Neural cell (in vitro differentiated cells): ENCODE data around the gene SLC29A2. TPM values are rescaled to one million over a fixed set of nuclear protein-coding genes. Genes with fewer than 3 reads are reported as not detected.

Experiments used
- H2AFZ ChIP-seq: fragments of 200-600, 300-800 bp; sonication (generic), shearing (Covaris generic); 2 replicates; pipeline ENCODE4 v1.6.0; 2014; ENCODE audit warnings: low read depth, mild to moderate bottlenecking, antibody characterized with exemption, low read length, moderate library complexity
- H3F3A ChIP-seq: fragments of 200-600 bp; shearing (Covaris generic); 2 replicates; pipeline ENCODE4 v1.6.1; 2016; ENCODE audit warnings: mild to moderate bottlenecking, moderate library complexity, mixed read lengths, antibody characterized with exemption, low read length; ENCODE audit not compliant: insufficient read depth, poor library complexity, severe bottlenecking
- H3K27ac ChIP-seq: fragments of 200-600, 300-800 bp; sonication (generic), shearing (Covaris generic); 2 replicates; pipeline ENCODE4 v1.5.1; 2014; ENCODE audit warnings: mild to moderate bottlenecking, low read length, moderate library complexity
- H3K27me3 ChIP-seq: fragments of 300-800, 200-600 bp; sonication (generic), shearing (Covaris generic); 2 replicates; pipeline ENCODE4 v1.6.0; 2014; ENCODE audit warnings: mild to moderate bottlenecking, low read depth, low read length, moderate library complexity; ENCODE audit not compliant: insufficient read depth
- H3K36me3 ChIP-seq: fragments of 300-800, 200-600 bp; sonication (generic), shearing (Covaris generic); 2 replicates; pipeline ENCODE4 v1.5.1; 2014; ENCODE audit warnings: mild to moderate bottlenecking, antibody characterized with exemption, low read length, moderate library complexity; ENCODE audit not compliant: insufficient read depth
- H3K4me2 ChIP-seq: fragments of 300-800, 200-600 bp; sonication (generic), shearing (Covaris generic); 2 replicates; pipeline ENCODE4 v1.6.0; 2014; ENCODE audit warnings: mild to moderate bottlenecking, low read length
- H3K4me3 ChIP-seq: fragments of 300-800, 200-600 bp; sonication (generic), shearing (Covaris generic); 2 replicates; pipeline ENCODE4 v1.5.1; 2014; ENCODE audit warnings: mild to moderate bottlenecking, low read length, moderate library complexity
- H3K79me2 ChIP-seq: fragments of 200-600 bp; shearing (Covaris generic); replicated peaks from 2 replicates; pipeline ENCODE4 v1.6.0; 2014; ENCODE audit warnings: mild to moderate bottlenecking, low read length, moderate library complexity; ENCODE audit not compliant: insufficient read depth
- H3K9ac ChIP-seq: fragments of 300-800, 200-600 bp; sonication (generic), shearing (Covaris generic); 2 replicates; pipeline ENCODE4 v1.6.1; 2016; ENCODE audit warnings: mild to moderate bottlenecking, low read length, mixed read lengths
- H3K9me2 ChIP-seq: fragments of 200-600 bp; shearing (Covaris generic); 2 replicates; pipeline ENCODE4 v1.6.1; 2016; ENCODE audit warnings: mild to moderate bottlenecking, low read length, mixed read lengths; ENCODE audit not compliant: insufficient read depth
- H3K9me3 ChIP-seq: fragments of 200-600, 300-800 bp; sonication (generic), shearing (Covaris generic); 2 replicates; pipeline ENCODE4 v1.6.1; 2016; ENCODE audit warnings: mild to moderate bottlenecking, mixed run types, low read length, moderate library complexity, mixed read lengths
- H4K20me1 ChIP-seq: fragments of 200-600 bp; shearing (Covaris generic); 2 replicates; pipeline ENCODE4 v1.6.1; 2016; ENCODE audit warnings: mild to moderate bottlenecking, mixed run types; ENCODE audit not compliant: insufficient read depth
- CTCF ChIP-seq: fragments of 450-650 bp; IDR thresholded peaks from 2 replicates; pipeline ENCODE4 v1.5.1; 2014; ENCODE audit warnings: antibody characterized with exemption, mild to moderate bottlenecking, moderate library complexity; ENCODE audit not compliant: poor library complexity, severe bottlenecking
- EP300 ChIP-seq: fragments of 450-650 bp; conservative IDR thresholded peaks from 2 replicates; pipeline ENCODE4 v1.6.1; 2014; ENCODE audit warnings: antibody characterized with exemption, mild to moderate bottlenecking, moderate library complexity; ENCODE audit not compliant: poor library complexity, severe bottlenecking
- EZH2 ChIP-seq: fragments of 200-600, 300-800 bp; shearing (Covaris generic), sonication (generic); IDR thresholded peaks from 2 replicates; pipeline ENCODE4 v1.6.1; 2014; ENCODE audit warnings: antibody characterized with exemption, low read length, borderline replicate concordance, mild to moderate bottlenecking; ENCODE audit not compliant: insufficient read depth, poor library complexity, severe bottlenecking
- MXI1 ChIP-seq: fragments of 450-650 bp; conservative IDR thresholded peaks from 2 replicates; pipeline ENCODE4 v1.6.1; 2014; ENCODE audit warnings: antibody characterized with exemption, mild to moderate bottlenecking; ENCODE audit not compliant: poor library complexity, severe bottlenecking
- POLR2AphosphoS5 ChIP-seq: IDR thresholded peaks from 2 replicates; pipeline ENCODE4 v1.6.1; 2012
- RAD21 ChIP-seq: fragments of 450-650 bp; conservative IDR thresholded peaks from 2 replicates; pipeline ENCODE4 v1.6.1; 2014; ENCODE audit warnings: antibody characterized with exemption, mild to moderate bottlenecking, moderate library complexity
- REST ChIP-seq: IDR thresholded peaks from 2 replicates; pipeline ENCODE4 v1.6.1; 2012; ENCODE audit warnings: borderline replicate concordance
- SMC3 ChIP-seq: fragments of 450-650 bp; conservative IDR thresholded peaks from 2 replicates; pipeline ENCODE4 v1.6.1; 2014; ENCODE audit warnings: antibody characterized with exemption, mild to moderate bottlenecking, moderate library complexity; ENCODE audit not compliant: poor library complexity
- TAF1 ChIP-seq: IDR thresholded peaks from 2 replicates; pipeline ENCODE4 v1.6.1; 2012; ENCODE audit warnings: low read depth
- polyA plus RNA-seq: library from polyadenylated mRNA; depleted of rRNA; stranded (reverse); fragments of >200 nt; gene quantifications from 2 replicates; pipeline ENCODE4 v1.2.3, GENCODE V29; 2014

The SLC29A2 gene
- polyA plus RNA-seq, 1 donor from 2014 or later, result 1.7 TPM

- H3K27ac ChIP-seq, result peak overlapping the region; percentile 56
- no peaks in the 10 kb centered on the region for H4K20me1 ChIP-seq
- peaks cover 40% of the 10 kb centered on the region for H3K27me3 ChIP-seq
Observed at GRCh38 chr11:66418168-66418985, 46.8 kb upstream of the SLC29A2 start.

More at GRCh38 chr11:66418168-66418985, 46.8 kb upstream of the SLC29A2 start:
- Histone ChIP-seq H3F3A (no peaks in the 10 kb centered on the region), H3K4me3 (peak overlapping the region; percentile 94), H3K36me3 (no peaks in the 10 kb centered on the region), H3K9me3 (no peaks in the 10 kb centered on the region), H3K9me2 (no peaks in the 10 kb centered on the region), H3K4me2 (peak overlapping the region; percentile 2), H2AFZ (no peak overlapping the region), H3K79me2 (peaks cover 3% of the 10 kb centered on the region), H3K9ac (peak overlapping the region; percentile 97)
- TF ChIP-seq EZH2, result no peak
- peak; percentile 93 for TF ChIP-seq REST
- TF ChIP-seq SMC3, result peak; percentile 60
- TF ChIP-seq CTCF, result peak; percentile 76
- TF ChIP-seq RAD21, result peak; percentile 35
- TF ChIP-seq EP300, result no peak
- no peak for TF ChIP-seq MXI1
- no peak for TF ChIP-seq TAF1
- TF ChIP-seq POLR2AphosphoS5, result peak; percentile 63
